OCI-LY1 (cell line): ENCODE results near the gene SLC26A4.

Experiments
- H2AFZ ChIP-seq: fragments of 200-600 bp; sonication (generic), shearing (Covaris generic); 2 replicates; pipeline ENCODE4 v1.6.0; 2014; ENCODE audit warnings: antibody characterized with exemption, mild to moderate bottlenecking, low read length
- H3F3A ChIP-seq: fragments of 200-600 bp; sonication (generic), shearing (Covaris generic); 2 replicates; pipeline ENCODE4 v1.6.0; 2014; ENCODE audit warnings: mild to moderate bottlenecking, antibody characterized with exemption, low read length, moderate library complexity; ENCODE audit not compliant: insufficient read depth
- H3K27ac ChIP-seq: fragments of 200-600 bp; sonication (generic); 2 replicates; pipeline ENCODE4 v1.5.1; 2014; ENCODE audit warnings: low read length, mixed run types, mild to moderate bottlenecking, low read depth; ENCODE audit not compliant: poor library complexity, severe bottlenecking
- H3K27me3 ChIP-seq: fragments of 200-600 bp; sonication (generic); 2 replicates; pipeline ENCODE4 v1.6.0; 2014; ENCODE audit warnings: antibody characterized with exemption, mild to moderate bottlenecking, low read length, moderate library complexity; ENCODE audit not compliant: insufficient read depth
- H3K36me3 ChIP-seq: fragments of 200-600 bp; sonication (generic); 2 replicates; pipeline ENCODE4 v1.6.1; 2014; ENCODE audit warnings: mild to moderate bottlenecking, antibody characterized with exemption, low read length, moderate library complexity, mixed read lengths; ENCODE audit not compliant: insufficient read depth
- H3K4me1 ChIP-seq: fragments of 200-600 bp; sonication (generic); 2 replicates; pipeline ENCODE4 v1.5.1; 2014; ENCODE audit warnings: mild to moderate bottlenecking, low read length, moderate library complexity; ENCODE audit not compliant: insufficient read depth, severe bottlenecking
- H3K4me2 ChIP-seq: fragments of 200-600 bp; sonication (generic), shearing (Covaris generic); 2 replicates; pipeline ENCODE4 v1.6.1; 2014; ENCODE audit warnings: low read length
- H3K4me3 ChIP-seq: fragments of 200-600 bp; sonication (generic); 2 replicates; pipeline ENCODE4 v1.5.1; 2014; ENCODE audit warnings: low read length, low read depth, mild to moderate bottlenecking, mixed read lengths; ENCODE audit not compliant: poor library complexity, severe bottlenecking
- H3K79me2 ChIP-seq: fragments of 200-600 bp; shearing (Covaris generic); 2 replicates; pipeline ENCODE4 v1.6.1; 2016; ENCODE audit warnings: mixed run types, low read length, mixed read lengths; ENCODE audit not compliant: insufficient read depth
- H3K9ac ChIP-seq: fragments of 200-600 bp; sonication (generic), shearing (Covaris generic); 2 replicates; pipeline ENCODE4 v1.6.1; 2014; ENCODE audit warnings: mild to moderate bottlenecking, low read length, mixed read lengths
- H3K9me2 ChIP-seq: fragments of 200-600 bp; sonication (generic), shearing (Covaris generic); 2 replicates; pipeline ENCODE4 v1.6.1; 2014; ENCODE audit warnings: low read depth, mild to moderate bottlenecking, low read length, mixed read lengths
- H3K9me3 ChIP-seq: fragments of 200-600 bp; shearing (Covaris generic); 2 replicates; pipeline ENCODE4 v1.6.1; 2014; ENCODE audit warnings: low read length, mixed read lengths
- H4K20me1 ChIP-seq: fragments of 200-600 bp; sonication (generic), shearing (Covaris generic); 2 replicates; pipeline ENCODE4 v1.6.0; 2016; ENCODE audit warnings: mild to moderate bottlenecking, low read length; ENCODE audit not compliant: insufficient read depth
- EZH2 ChIP-seq: fragments of 200-600 bp; sonication (generic), shearing (Covaris generic); IDR thresholded peaks from 2 replicates; pipeline ENCODE4 v1.8.0; 2017; ENCODE audit warnings: borderline replicate concordance, mixed run types, mild to moderate bottlenecking, antibody characterized with exemption, low read length, moderate library complexity, mixed read lengths
- TF ChIP-seq, protein P1 (sequence below): fragments of 200-600 bp; sonication (generic), shearing (Covaris generic); IDR thresholded peaks from 2 replicates; pipeline ENCODE4 v1.5.1; 2017; ENCODE audit warnings: mild to moderate bottlenecking, antibody characterized with exemption, low read length, moderate library complexity, mixed read lengths

The SLC26A4 gene

DNA sequence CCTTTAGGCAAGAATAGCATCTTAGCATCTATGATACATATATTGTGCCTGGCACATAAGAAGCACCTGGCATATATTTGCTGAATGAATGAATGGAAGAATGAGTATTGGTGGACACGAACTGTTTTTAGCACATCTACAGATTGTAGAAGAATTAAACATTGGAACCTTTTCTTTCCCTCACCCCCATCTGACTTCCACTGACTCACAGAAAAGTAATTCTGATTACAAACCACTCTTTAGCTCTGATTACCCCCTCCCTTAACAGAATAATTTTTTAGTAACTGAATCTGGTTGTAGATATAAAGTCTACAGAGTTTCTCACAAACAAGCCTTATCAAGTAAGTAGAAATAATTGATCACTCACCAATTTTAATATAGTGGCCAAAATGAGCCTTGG lies 31.9 kb downstream of the SLC26A4 start:
- H3K4me1 ChIP-seq, result no peaks in the 10 kb centered on the region
- H2AFZ ChIP-seq, result no peak overlapping the region

DNA sequence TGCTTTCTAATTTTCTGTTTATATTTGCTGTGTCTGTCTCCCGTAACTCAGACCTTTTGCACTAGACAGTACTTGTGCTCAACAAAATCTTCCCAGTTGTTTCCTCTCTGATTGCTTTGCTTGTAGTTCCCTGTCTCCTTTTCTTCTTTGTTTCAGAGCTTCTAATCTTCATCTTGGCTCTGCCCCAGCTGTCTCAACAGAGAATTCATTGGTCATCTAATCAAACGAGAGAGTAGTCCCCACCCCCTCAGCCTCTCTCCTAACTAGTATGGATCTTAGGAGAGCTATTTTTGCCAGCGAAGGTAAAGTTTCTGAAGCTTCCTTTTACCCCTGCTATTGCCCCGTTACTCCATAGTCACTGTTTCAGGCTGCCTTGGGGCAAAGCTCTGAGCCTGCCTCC lies 32.8 kb downstream of the SLC26A4 start:
- no peaks in the 10 kb centered on the region for H3K79me2 ChIP-seq
- TF ChIP-seq, protein P1, sequence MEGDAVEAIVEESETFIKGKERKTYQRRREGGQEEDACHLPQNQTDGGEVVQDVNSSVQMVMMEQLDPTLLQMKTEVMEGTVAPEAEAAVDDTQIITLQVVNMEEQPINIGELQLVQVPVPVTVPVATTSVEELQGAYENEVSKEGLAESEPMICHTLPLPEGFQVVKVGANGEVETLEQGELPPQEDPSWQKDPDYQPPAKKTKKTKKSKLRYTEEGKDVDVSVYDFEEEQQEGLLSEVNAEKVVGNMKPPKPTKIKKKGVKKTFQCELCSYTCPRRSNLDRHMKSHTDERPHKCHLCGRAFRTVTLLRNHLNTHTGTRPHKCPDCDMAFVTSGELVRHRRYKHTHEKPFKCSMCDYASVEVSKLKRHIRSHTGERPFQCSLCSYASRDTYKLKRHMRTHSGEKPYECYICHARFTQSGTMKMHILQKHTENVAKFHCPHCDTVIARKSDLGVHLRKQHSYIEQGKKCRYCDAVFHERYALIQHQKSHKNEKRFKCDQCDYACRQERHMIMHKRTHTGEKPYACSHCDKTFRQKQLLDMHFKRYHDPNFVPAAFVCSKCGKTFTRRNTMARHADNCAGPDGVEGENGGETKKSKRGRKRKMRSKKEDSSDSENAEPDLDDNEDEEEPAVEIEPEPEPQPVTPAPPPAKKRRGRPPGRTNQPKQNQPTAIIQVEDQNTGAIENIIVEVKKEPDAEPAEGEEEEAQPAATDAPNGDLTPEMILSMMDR, result no peak
- TF ChIP-seq EZH2, result no peak
- no peak overlapping the region for H2AFZ ChIP-seq
- no peak overlapping the region for H3K27ac ChIP-seq
- no peaks in the 10 kb centered on the region for H4K20me1 ChIP-seq
- no peaks in the 10 kb centered on the region for H3K9me2 ChIP-seq
- no peak overlapping the region for H3K4me3 ChIP-seq
- no peak overlapping the region for H3K9ac ChIP-seq
- no peaks in the 10 kb centered on the region for H3K27me3 ChIP-seq
- H3K36me3 ChIP-seq, result no peaks in the 10 kb centered on the region
- no peaks in the 10 kb centered on the region for H3K9me3 ChIP-seq
- no peaks in the 10 kb centered on the region for H3K4me1 ChIP-seq
- H3K4me2 ChIP-seq, result no peak overlapping the region
- H3F3A ChIP-seq, result no peaks in the 10 kb centered on the region

More for the DNA sequence above, 31.9 kb downstream of the SLC26A4 start:
- Histone ChIP-seq H3K9ac (no peak overlapping the region), H3K9me3 (no peaks in the 10 kb centered on the region), H3F3A (no peaks in the 10 kb centered on the region), H4K20me1 (no peaks in the 10 kb centered on the region), H3K79me2 (no peaks in the 10 kb centered on the region), H3K9me2 (no peaks in the 10 kb centered on the region), H3K4me3 (no peak overlapping the region), H3K36me3 (no peaks in the 10 kb centered on the region), H3K4me2 (no peak overlapping the region), H3K27ac (no peak overlapping the region), H3K27me3 (no peaks in the 10 kb centered on the region)
- TF ChIP-seq, protein P1, result no peak
- TF ChIP-seq EZH2, result no peak

DNA sequence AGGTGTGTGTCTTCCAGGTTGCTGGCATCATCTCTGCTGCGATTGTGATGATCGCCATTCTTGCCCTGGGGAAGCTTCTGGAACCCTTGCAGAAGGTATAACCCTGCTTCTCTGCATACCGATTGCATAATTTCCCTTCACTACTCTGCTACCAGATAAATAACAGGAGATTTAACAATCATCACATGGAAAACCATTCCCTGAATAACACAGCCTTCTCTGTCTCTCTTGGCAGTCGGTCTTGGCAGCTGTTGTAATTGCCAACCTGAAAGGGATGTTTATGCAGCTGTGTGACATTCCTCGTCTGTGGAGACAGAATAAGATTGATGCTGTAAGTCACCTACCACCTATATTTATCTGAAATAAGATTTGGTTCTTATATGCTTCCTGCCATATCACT lies 33.8 kb downstream of the SLC26A4 start:
- TF ChIP-seq, protein P1, result no peak
- TF ChIP-seq EZH2, result no peak
- no peaks in the 10 kb centered on the region for H3K9me3 ChIP-seq
- H3K4me1 ChIP-seq, result no peaks in the 10 kb centered on the region
- H3K36me3 ChIP-seq, result no peaks in the 10 kb centered on the region
- no peak overlapping the region for H3K9ac ChIP-seq
- no peaks in the 10 kb centered on the region for H3K27me3 ChIP-seq
- no peaks in the 10 kb centered on the region for H3K9me2 ChIP-seq
- no peak overlapping the region for H2AFZ ChIP-seq
- no peaks in the 10 kb centered on the region for H3F3A ChIP-seq
- H3K79me2 ChIP-seq, result no peaks in the 10 kb centered on the region
- H4K20me1 ChIP-seq, result no peaks in the 10 kb centered on the region
- H3K27ac ChIP-seq, result no peak overlapping the region
- H3K4me3 ChIP-seq, result no peak overlapping the region
- H3K4me2 ChIP-seq, result no peak overlapping the region
